ENCODE results near the gene PJA2.
"Not testable (repeated sequence)": the region's sequence is repeated elsewhere in the genome, so short reads cannot be mapped to it uniquely, and the experiment has no call there.

Gene PJA2

DNA sequence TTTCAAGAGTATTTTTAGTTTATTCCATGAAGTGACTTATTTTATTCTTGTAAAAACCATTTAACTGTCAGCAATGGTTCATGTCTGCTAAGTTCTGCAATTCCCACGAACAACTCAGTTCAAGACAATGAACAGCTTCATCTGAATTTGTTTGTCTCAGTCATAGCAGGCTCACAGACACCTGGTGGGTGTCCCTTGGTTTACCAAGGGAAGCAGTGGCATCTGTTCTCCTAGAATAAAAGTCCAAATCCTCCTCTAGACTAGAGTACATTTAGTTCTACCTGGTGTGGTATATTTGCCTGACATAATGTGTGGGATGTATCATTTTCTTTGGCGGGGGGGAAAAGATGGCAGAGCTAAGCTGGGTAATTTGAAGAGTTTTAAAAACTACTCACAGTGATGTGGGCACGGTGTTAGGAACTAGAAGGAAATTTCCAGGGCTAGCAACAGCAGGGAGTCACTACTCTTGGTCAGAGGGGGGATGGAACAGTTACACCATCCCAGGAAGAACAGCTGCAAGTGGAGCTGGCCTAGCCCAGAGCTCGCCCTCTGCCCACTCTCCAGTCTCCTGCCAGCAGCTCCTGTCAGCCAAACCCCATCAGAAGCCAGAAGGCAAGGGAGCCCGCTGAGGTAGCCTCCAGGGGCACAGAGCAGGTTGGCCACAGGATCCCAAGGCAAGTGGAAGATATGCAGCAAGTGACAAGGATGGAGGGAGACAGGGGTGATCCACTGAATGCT, 100.3 kb downstream of the PJA2 start:
- DNase-seq (ENCODE audit: low read depth) = no peak

- no peak for DNase-seq (ENCODE audit: low read depth)
Observed at GRCh38 chr5:109307951-109308350, 101.8 kb downstream of the PJA2 start.

DNA sequence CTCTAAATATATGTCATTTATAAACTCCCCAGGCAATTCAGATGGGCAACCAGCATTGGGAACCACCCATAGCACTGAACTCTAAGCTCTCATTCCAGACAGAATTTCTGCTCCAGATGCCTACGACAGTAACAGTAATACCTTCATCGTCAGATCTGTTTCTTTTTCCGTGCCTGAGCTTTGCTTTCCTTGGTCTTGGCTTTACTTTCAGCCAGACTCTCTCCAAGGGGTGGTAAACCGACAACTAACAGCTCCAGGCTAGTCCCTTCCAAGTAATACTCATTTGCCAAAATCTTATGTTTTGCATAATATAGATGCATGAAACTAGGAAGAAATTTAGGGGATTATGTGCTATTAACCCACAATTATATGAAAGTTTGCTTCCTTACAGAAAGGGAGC, 102.3 kb downstream of the PJA2 start:
- DNase-seq (ENCODE audit: low read depth) = no peak

DNA sequence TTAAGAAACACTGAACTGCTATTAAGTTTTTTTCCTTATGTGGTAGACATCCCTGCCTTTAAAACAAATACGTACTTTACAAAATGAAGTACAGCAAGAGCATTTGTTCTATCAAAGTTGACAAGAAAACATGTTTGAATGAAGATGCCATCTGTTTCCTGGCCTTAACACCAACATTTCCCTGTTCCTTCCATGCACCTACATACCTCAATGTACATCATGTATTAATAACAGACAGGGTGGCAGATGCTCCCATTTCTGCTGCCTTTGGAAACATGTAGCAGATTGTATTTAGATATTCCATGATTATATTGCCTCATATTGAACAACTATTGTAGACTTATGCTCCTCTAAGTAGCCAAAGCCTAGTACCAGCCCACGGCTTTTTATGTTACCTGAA, 104.4 kb downstream of the PJA2 start:
- DNase-seq (ENCODE audit: low read depth) = no peak

GRCh38 chr5:109304309-109304708, 105.5 kb downstream of the PJA2 start:
- DNase-seq (ENCODE audit: low read depth) = no peak

DNA sequence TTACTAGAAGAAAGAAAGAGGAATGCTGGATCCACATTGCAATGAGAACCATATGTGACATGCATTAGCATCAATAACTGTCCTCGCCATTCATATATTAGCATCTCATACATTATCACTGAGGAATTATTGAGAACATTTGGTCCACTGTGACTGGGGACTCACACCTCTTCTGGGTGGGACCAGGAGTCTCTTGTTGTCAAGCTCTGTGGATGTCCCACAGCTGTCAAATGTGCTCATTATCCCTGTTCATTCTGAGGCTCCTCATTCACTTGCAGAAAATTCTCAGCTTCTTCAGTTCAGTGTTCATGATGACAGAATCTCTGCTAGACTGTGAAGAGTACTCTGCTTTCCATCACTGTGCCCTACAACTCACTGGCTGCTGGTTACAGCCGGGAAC, 109.4 kb downstream of the PJA2 start:
- DNase-seq (ENCODE audit: low read depth) = no peak

DNA sequence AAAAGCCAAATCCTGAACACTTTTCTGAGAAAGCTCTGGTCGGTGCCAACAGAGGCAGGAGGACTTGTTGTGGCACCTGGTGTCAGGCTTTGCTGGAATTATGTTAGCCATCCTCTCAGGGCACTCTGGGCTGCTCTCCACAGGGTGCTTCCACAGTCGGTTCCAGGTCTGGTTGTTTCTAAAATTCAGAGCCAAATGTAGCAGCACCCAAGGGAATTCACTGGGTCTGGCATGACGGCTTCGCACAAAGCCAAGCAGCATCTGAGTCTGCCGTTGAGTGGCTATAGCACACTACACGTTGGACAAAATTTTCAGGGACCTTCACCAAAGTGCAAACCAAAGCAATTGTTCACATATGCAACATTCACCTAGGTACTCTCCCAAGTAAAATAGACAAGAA, 110.2 kb downstream of the PJA2 start:
- DNase-seq (ENCODE audit: low read depth) = no peak

- no peak for DNase-seq (ENCODE audit: low read depth)
Observed at GRCh38 chr5:109298794-109299193, 111.0 kb downstream of the PJA2 start.

DNA sequence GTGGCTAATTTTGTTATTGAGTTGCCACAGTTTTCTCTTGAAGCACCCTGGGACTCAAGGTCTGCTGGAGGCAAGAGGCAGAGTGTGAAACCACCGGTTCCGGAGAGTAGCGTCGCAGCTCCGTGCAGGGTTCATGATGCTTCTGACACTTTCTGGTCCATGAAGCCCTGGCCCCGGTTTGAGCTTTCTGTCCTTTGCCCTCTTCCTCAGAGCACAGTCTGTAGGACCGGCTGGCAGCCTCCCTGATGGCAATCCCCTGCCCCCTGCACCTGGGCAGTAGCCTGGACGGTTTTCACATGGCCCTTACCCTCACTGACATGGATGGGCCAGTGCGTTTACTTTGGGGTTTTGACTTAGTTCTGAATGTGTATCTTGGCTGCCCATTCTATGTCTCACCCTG, 111.9 kb downstream of the PJA2 start:
- no peak for DNase-seq (ENCODE audit: low read depth)

DNA sequence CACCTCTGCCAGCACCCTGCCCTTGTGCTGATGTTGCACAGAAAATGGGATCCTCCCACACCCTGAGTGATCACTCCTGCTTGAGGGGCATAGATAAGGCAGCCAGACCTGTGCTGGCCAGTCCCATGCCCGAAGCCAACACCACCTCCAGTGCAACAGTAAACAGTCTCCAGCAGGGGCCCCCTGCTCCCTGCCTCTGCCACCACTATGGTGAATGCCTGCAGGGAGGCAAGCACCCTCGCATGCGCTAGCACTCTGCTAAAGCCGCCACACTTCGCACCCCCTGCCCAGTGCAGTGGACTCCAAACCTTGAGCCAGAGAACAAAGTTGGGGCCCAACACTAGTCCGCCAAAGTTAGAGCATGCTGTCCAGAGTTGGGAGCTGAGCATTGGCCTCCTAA, 118.7 kb downstream of the PJA2 start:
- no peak for DNase-seq (ENCODE audit: low read depth)

GRCh38 chr5:109290231-109290630, 119.5 kb downstream of the PJA2 start:
- no peak for DNase-seq (ENCODE audit: low read depth)

- DNase-seq (ENCODE audit: low read depth) = not testable (repeated sequence)
Observed at GRCh38 chr5:109286628-109287027, 123.1 kb downstream of the PJA2 start.
